ENCODE results near the gene MMP15.

MMP15 gene

GRCh38 chr16:58009856-58010416 lies 15.6 kb upstream of the MMP15 start:
- no peaks in the 10 kb centered on the region for H3K4me1 ChIP-seq (ENCODE audit: control insufficient read depth in 1 of 2, insufficient read depth in 2 of 2, low read length in 2 of 2)
- H3K4me3 ChIP-seq (ENCODE audit: low read depth in 1 of 2, low read length in 2 of 2): no peak overlapping the region

DNA sequence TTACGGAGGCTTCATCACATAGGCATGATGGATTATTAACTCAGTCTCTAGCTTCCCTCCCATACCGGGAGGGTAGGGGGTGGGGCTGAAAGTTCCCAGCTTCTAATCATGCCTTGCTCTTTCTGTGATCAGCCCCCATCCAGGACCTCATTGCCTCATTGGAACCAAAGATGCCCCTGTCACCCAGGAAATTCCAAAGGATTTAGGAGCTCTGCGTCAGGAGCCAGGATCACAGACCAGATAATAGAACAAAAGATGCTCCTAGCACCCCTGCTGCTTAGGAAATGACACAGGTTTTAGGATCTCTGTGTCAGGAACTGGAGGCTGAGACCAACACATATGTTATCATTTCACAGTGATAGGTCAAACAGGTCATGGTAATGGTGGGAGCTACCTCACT lies 14.7 kb upstream of the MMP15 start:
- Histone ChIP-seq H3K27me3 (ENCODE audit: low read depth, low read length) (no peaks in the 10 kb centered on the region), H3K4me1 (ENCODE audit: control insufficient read depth in 1 of 2, insufficient read depth in 2 of 2, low read length in 2 of 2) (no peaks in the 10 kb centered on the region), H3K36me3 (ENCODE audit: control insufficient read depth in 1 of 2, insufficient read depth in 2 of 2, low read length in 2 of 2) (peaks cover 28 to 35% of the 10 kb centered on the region in 2 donors), H3K27ac (ENCODE audit: low read length) (no peak overlapping the region), H3K4me3 (ENCODE audit: low read depth in 1 of 2, low read length in 2 of 2) (no peak overlapping the region), H3K9me3 (ENCODE audit: control insufficient read depth in 1 of 2, low read length in 2 of 2) (no peaks in the 10 kb centered on the region)

More at GRCh38 chr16:58009856-58010416, 15.6 kb upstream of the MMP15 start:
- no peaks in the 10 kb centered on the region for H3K9me3 ChIP-seq (ENCODE audit: control insufficient read depth in 1 of 2, low read length in 2 of 2)
- no peaks in the 10 kb centered on the region for H3K27me3 ChIP-seq (ENCODE audit: low read depth, low read length)
- H3K27ac ChIP-seq (ENCODE audit: low read length): no peak overlapping the region
- H3K36me3 ChIP-seq (ENCODE audit: control insufficient read depth in 1 of 2, insufficient read depth in 2 of 2, low read length in 2 of 2): peaks cover 28 to 35% of the 10 kb centered on the region in 2 donors

- Histone ChIP-seq H3K27me3 (ENCODE audit: low read depth, low read length) (no peaks in the 10 kb centered on the region), H3K36me3 (ENCODE audit: control insufficient read depth in 1 of 2, insufficient read depth in 2 of 2, low read length in 2 of 2) (peaks cover 28 to 32% of the 10 kb centered on the region in 2 donors), H3K9me3 (ENCODE audit: control insufficient read depth in 1 of 2, low read length in 2 of 2) (no peaks in the 10 kb centered on the region), H3K4me3 (ENCODE audit: low read depth in 1 of 2, low read length in 2 of 2) (no peak overlapping the region), H3K4me1 (ENCODE audit: control insufficient read depth in 1 of 2, insufficient read depth in 2 of 2, low read length in 2 of 2) (no peaks in the 10 kb centered on the region), H3K27ac (ENCODE audit: low read length) (no peak overlapping the region)
Measured at GRCh38 chr16:58011652-58012051, 13.9 kb upstream of the MMP15 start.

DNA sequence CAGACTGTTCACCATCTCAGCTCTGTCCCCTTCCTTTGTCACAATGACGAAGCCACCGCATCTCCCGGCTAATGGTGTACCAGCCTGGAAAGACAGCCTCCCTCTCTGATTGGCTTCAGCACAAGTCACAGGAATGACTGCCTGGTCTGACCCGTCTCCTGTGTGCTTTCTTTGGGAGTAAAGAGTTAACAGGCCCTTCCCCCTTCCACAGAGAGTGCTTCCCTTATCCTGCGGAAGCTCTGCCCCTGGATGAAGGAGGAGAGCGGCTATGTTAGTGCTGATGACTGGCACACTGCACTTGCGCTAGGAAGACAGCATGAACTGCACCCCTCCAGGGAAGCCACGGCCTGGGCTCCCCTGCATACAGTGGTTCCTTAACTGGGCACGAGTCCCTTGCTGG lies 13.1 kb upstream of the MMP15 start:
- H3K27ac ChIP-seq (ENCODE audit: low read length): no peak overlapping the region
- H3K4me1 ChIP-seq (ENCODE audit: control insufficient read depth in 1 of 2, insufficient read depth in 2 of 2, low read length in 2 of 2): no peaks in the 10 kb centered on the region
- H3K9me3 ChIP-seq (ENCODE audit: control insufficient read depth in 1 of 2, low read length in 2 of 2): no peaks in the 10 kb centered on the region
- H3K36me3 ChIP-seq (ENCODE audit: control insufficient read depth in 1 of 2, insufficient read depth in 2 of 2, low read length in 2 of 2): peaks cover 28 to 32% of the 10 kb centered on the region in 2 donors
- H3K27me3 ChIP-seq (ENCODE audit: low read depth, low read length): no peaks in the 10 kb centered on the region
- no peak overlapping the region for H3K4me3 ChIP-seq (ENCODE audit: low read depth in 1 of 2, low read length in 2 of 2)

DNA sequence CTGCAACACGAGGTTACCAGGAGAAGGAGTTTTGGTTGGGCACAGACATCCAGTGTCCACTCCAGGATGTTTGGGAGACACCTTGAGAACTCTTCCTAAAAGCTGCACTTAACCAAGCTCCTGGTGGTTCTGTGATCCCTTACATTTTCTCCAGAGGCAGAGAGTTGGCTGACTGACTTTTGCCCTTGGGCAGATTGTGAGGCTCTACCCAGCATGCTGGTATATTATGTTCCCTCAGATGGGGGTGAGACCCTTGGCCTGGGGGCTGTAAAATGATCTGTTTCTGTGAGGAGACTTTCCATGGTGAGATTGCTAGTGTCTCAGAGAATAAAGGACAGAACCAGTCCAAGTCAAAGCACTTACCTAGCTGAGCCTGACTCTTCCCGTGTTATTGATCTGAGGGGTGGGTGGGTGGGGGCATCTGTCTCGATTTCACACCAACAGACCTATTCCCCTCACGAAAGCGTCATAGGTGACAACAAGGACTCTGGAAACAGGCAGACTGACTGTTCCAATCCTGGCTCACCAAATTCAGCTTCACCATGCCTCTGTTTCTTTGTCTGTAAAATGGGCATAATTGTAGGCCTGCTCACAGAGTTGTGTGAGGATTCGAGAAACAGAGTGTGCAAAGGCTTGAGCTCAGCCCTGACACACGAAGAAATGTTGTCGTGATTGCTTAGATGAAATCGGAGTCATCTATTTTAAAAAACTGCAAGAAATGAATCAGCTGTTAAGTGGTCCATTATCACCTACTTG lies 12.2 kb upstream of the MMP15 start:
- Histone ChIP-seq H3K4me3 (ENCODE audit: low read depth in 1 of 2, low read length in 2 of 2) (no peak overlapping the region), H3K27me3 (ENCODE audit: low read depth, low read length) (no peaks in the 10 kb centered on the region), H3K9me3 (ENCODE audit: control insufficient read depth in 1 of 2, low read length in 2 of 2) (no peaks in the 10 kb centered on the region), H3K36me3 (ENCODE audit: control insufficient read depth in 1 of 2, insufficient read depth in 2 of 2, low read length in 2 of 2) (peaks cover 28 to 35% of the 10 kb centered on the region in 2 donors), H3K27ac (ENCODE audit: low read length) (no peak overlapping the region), H3K4me1 (ENCODE audit: control insufficient read depth in 1 of 2, insufficient read depth in 2 of 2, low read length in 2 of 2) (no peaks in the 10 kb centered on the region)

DNA sequence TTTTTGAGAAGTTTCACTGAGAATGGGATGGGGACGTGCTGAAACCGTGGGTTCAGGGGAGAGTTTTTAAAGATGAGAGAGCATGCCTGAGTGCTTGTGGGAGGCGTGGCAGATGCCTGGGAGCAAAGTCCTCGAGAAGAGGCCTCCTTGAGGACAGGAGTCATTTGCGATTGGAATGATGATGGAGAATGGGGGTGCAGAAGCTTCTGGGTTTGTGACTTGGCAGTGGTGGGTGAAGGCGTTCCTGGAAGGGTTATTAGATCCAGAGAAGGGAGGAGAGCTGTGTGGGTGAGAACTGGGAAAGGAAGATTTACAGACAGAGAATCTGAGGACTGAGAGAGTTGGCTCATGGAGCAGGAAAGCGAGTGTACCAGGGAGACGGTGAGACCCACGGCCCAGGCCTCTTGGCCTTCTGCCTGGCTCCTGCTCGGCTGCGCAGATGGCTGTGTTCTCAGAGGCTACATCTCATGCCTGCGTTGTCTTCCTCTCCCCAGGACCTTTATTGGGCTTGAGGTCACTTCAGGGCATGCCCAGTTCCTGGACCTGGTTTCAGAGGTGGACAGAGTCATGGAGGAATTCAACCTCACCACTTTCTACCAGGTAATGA lies 8.6 kb upstream of the MMP15 start:
- H3K9me3 ChIP-seq (ENCODE audit: control insufficient read depth in 1 of 2, low read length in 2 of 2): no peaks in the 10 kb centered on the region
- no peaks in the 10 kb centered on the region for H3K27me3 ChIP-seq (ENCODE audit: low read depth, low read length)
- H3K4me1 ChIP-seq (ENCODE audit: control insufficient read depth in 1 of 2, insufficient read depth in 2 of 2, low read length in 2 of 2): peaks cover 0 to 16% of the 10 kb centered on the region in 2 donors
- no peak overlapping the region for H3K27ac ChIP-seq (ENCODE audit: low read length)
- H3K4me3 ChIP-seq (ENCODE audit: low read depth in 1 of 2, low read length in 2 of 2): no peak overlapping the region
- H3K36me3 ChIP-seq (ENCODE audit: control insufficient read depth in 1 of 2, insufficient read depth in 2 of 2, low read length in 2 of 2): peaks cover 15 to 17% of the 10 kb centered on the region in 2 donors

- no peak overlapping the region for H3K27ac ChIP-seq (ENCODE audit: low read length)
- H3K4me1 ChIP-seq (ENCODE audit: control insufficient read depth in 1 of 2, insufficient read depth in 2 of 2, low read length in 2 of 2): peaks cover 13 to 34% of the 10 kb centered on the region in 2 donors
- H3K4me3 ChIP-seq (ENCODE audit: low read depth in 1 of 2, low read length in 2 of 2): no peak overlapping the region
- H3K36me3 ChIP-seq (ENCODE audit: control insufficient read depth in 1 of 2, insufficient read depth in 2 of 2, low read length in 2 of 2): peaks cover 3 to 7% of the 10 kb centered on the region in 2 donors
- no peaks in the 10 kb centered on the region for H3K9me3 ChIP-seq (ENCODE audit: control insufficient read depth in 1 of 2, low read length in 2 of 2)
- H3K27me3 ChIP-seq (ENCODE audit: low read depth, low read length): no peaks in the 10 kb centered on the region
Measured at GRCh38 chr16:58018803-58019202, 6.8 kb upstream of the MMP15 start.

DNA sequence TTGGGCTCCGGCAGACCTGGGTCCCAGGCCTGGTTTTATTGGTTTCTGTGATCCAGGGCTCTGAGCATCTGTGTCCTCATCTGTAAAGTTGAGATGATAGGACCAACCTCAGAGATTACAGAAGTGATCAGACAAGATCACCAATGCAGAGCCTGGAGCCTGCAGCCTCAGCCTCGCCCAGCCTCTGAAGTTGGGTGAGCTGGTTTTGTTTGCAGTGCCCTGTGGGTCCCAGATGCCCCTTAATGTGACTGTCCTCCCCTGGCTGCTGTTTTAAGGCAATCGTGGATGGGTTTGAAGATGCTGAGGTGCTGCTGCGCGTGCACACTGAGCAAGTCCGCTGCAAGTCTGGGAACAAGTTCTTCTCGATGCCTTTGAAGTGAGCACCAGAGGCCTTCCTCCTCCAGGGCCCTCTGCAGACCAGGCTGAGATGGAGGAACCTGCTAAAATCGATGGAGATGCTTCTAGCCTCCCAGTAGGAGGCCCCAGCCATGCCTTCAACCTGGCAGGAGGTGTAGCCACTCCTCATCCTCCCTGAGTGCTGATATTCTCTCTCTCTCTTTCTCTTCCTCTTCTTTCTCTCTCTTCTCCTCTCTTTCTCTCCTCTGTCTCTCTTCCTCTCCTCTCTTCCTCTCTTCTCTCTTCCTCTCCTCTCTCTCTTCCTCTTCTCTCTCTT lies 5.6 kb upstream of the MMP15 start:
- Histone ChIP-seq H3K36me3 (ENCODE audit: control insufficient read depth in 1 of 2, insufficient read depth in 2 of 2, low read length in 2 of 2) (peaks cover 3 to 7% of the 10 kb centered on the region in 2 donors), H3K27ac (ENCODE audit: low read length) (no peak overlapping the region), H3K4me1 (ENCODE audit: control insufficient read depth in 1 of 2, insufficient read depth in 2 of 2, low read length in 2 of 2) (peaks cover 13 to 40% of the 10 kb centered on the region in 2 donors), H3K4me3 (ENCODE audit: low read depth in 1 of 2, low read length in 2 of 2) (no peak overlapping the region), H3K9me3 (ENCODE audit: control insufficient read depth in 1 of 2, low read length in 2 of 2) (no peaks in the 10 kb centered on the region), H3K27me3 (ENCODE audit: low read depth, low read length) (no peaks in the 10 kb centered on the region)

DNA sequence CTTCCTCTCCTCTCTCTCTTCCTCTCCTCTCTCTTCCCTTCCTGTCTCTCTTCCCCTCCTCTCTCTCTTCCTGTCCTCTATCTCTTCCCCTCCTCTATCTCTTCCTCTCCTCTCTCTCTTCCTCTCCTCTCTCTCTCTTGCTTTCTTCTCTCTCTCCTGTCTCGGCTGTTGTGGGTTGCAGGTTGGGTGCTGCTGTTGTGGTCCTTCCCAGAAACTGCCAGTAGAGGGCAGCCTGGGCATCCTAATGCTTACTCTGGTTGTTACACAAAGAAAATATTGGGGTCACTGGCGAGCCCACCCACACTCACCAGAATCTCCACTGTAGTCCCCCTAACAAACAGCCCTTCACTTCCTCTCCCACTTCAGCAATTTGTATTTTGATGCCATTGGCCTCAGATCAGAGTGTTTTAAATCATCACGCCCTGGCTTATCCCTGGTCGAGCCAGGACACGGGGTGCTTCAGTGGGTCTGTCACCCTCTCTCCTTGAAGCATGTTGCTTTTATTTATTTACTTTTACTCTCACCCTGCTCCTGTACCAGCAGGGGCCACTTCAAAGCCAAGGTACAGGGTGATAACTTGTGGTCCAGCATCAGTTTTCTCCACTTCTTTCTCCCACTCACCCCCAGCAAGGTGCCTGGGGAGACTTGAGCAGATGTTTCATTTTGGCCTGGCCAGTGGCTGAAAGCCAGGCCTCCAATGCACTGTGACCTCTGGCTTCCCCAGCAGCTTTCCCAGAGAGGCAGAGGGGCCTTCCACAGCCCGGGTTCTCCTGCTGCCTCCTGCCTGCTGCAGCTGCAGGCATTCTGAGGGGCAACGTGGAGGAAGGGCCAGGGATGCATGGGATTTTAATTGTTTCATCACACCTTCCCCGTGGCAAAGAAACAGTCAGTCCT lies 4.7 kb upstream of the MMP15 start:
- no peak overlapping the region for H3K4me3 ChIP-seq (ENCODE audit: low read depth in 1 of 2, low read length in 2 of 2)
- H3K9me3 ChIP-seq (ENCODE audit: control insufficient read depth in 1 of 2, low read length in 2 of 2): no peaks in the 10 kb centered on the region
- no peaks in the 10 kb centered on the region for H3K27me3 ChIP-seq (ENCODE audit: low read depth, low read length)
- H3K4me1 ChIP-seq (ENCODE audit: control insufficient read depth in 1 of 2, insufficient read depth in 2 of 2, low read length in 2 of 2): peaks cover 13 to 47% of the 10 kb centered on the region in 2 donors
- peaks cover 3 to 7% of the 10 kb centered on the region in 2 donors for H3K36me3 ChIP-seq (ENCODE audit: control insufficient read depth in 1 of 2, insufficient read depth in 2 of 2, low read length in 2 of 2)
- H3K27ac ChIP-seq (ENCODE audit: low read length): no peak overlapping the region

GRCh38 chr16:58021661-58022551 lies 3.6 kb upstream of the MMP15 start:
- Histone ChIP-seq H3K9me3 (ENCODE audit: control insufficient read depth in 1 of 2, low read length in 2 of 2) (no peaks in the 10 kb centered on the region), H3K4me1 (ENCODE audit: control insufficient read depth in 1 of 2, insufficient read depth in 2 of 2, low read length in 2 of 2) (peaks cover 13 to 54% of the 10 kb centered on the region in 2 donors), H3K27me3 (ENCODE audit: low read depth, low read length) (no peaks in the 10 kb centered on the region), H3K36me3 (ENCODE audit: control insufficient read depth in 1 of 2, insufficient read depth in 2 of 2, low read length in 2 of 2) (peaks cover 3 to 7% of the 10 kb centered on the region in 2 donors), H3K4me3 (ENCODE audit: low read depth in 1 of 2, low read length in 2 of 2) (no peak overlapping the region), H3K27ac (ENCODE audit: low read length) (no peak overlapping the region)
